Smooth muscle cell (in vitro differentiated cells): ENCODE results near the gene BEST2. TPM values are rescaled to one million over a fixed set of nuclear protein-coding genes. Genes with fewer than 3 reads are reported as not detected.
A peak's percentile ranks its signal among the peaks of the same experiment; 100 is the strongest.
"Not testable (repeated sequence)": the region's sequence is repeated elsewhere in the genome, so short reads cannot be mapped to it uniquely, and the experiment has no call there.

ENCODE experiments used
- DNase-seq: peaks from one replicate; lab custom pipeline; 2025; ENCODE audit not compliant: unreplicated experiment; lab: John Stamatoyannopoulos, UW
- H2AFZ ChIP-seq: fragments of 200-600 bp; sonication (generic); 2 replicates; pipeline ENCODE4 v1.6.0; 2016; ENCODE audit warnings: antibody characterized with exemption, low read depth, mild to moderate bottlenecking
- H3F3A ChIP-seq: fragments of 200-600 bp; sonication (generic); 2 replicates; pipeline ENCODE4 v1.6.0; 2017; ENCODE audit warnings: antibody characterized with exemption, low read depth
- H3K27ac ChIP-seq: fragments of 200-600 bp; sonication (generic); 2 replicates; pipeline ENCODE4 v1.5.1; 2016; ENCODE audit warnings: low read depth, mild to moderate bottlenecking
- H3K27me3 ChIP-seq: fragments of 200-600 bp; sonication (generic); 2 replicates; pipeline ENCODE4 v1.6.1; 2016; ENCODE audit warnings: low read depth, mild to moderate bottlenecking
- H3K36me3 ChIP-seq: fragments of 200-600 bp; sonication (generic); 2 replicates; pipeline ENCODE4 v1.5.1; 2016; ENCODE audit warnings: low read depth
- H3K4me1 ChIP-seq: fragments of 200-600 bp; sonication (generic); 2 replicates; pipeline ENCODE4 v1.5.1; 2016; ENCODE audit warnings: low read depth
- H3K4me2 ChIP-seq: fragments of 200-600 bp; sonication (generic); 2 replicates; pipeline ENCODE4 v1.6.0; 2016; ENCODE audit warnings: mild to moderate bottlenecking
- H3K4me3 ChIP-seq: fragments of 200-600 bp; sonication (generic); 2 replicates; pipeline ENCODE4 v1.5.1; 2016; ENCODE audit warnings: mild to moderate bottlenecking
- H3K79me2 ChIP-seq: fragments of 200-600 bp; sonication (generic); 2 replicates; pipeline ENCODE4 v1.6.0; 2016; ENCODE audit warnings: low read depth, mild to moderate bottlenecking
- H3K9ac ChIP-seq: fragments of 200-600 bp; sonication (generic); 2 replicates; pipeline ENCODE4 v1.6.0; 2016; ENCODE audit warnings: low read depth
- H3K9me3 ChIP-seq: fragments of 200-600 bp; sonication (generic); replicated peaks from 2 replicates; pipeline ENCODE4 v1.5.1; 2016; ENCODE audit warnings: low read depth
- H4K20me1 ChIP-seq: fragments of 200-600 bp; sonication (generic); 2 replicates; pipeline ENCODE4 v1.6.0; 2016; ENCODE audit warnings: low read depth
- WGBS: methylation state at CpG from one replicate; pipeline ENCODE4 v1.1.7; 2016; ENCODE audit warnings: low lambda C conversion rate; 5-methylcytosine and 5-hydroxymethylcytosine counted together
- polyA plus RNA-seq: library from polyadenylated mRNA; unstranded; fragments of >200 nt; fragmentation: Nextera tagmentation; extraction: Ambion mirVana; gene quantifications from 2 replicates; pipeline ENCODE4 v1.2.1, GENCODE V29; 2016
- total RNA-seq: library from RNA; depleted of rRNA; stranded (reverse); fragments of >200 nt; gene quantifications from 2 replicates; pipeline ENCODE4 v1.2.3, GENCODE V29; 2014
- TF ChIP-seq, protein P1 (sequence below): fragments of 200-600 bp; sonication (generic); IDR thresholded peaks from 2 replicates; pipeline ENCODE4 v1.5.1; 2017; ENCODE audit warnings: borderline replicate concordance, mild to moderate bottlenecking, antibody characterized with exemption; ENCODE audit not compliant: insufficient read depth, poor library complexity, severe bottlenecking

Gene BEST2
- total and polyA plus RNA-seq, 2 experiments from 2014 or later, result not detected

DNA sequence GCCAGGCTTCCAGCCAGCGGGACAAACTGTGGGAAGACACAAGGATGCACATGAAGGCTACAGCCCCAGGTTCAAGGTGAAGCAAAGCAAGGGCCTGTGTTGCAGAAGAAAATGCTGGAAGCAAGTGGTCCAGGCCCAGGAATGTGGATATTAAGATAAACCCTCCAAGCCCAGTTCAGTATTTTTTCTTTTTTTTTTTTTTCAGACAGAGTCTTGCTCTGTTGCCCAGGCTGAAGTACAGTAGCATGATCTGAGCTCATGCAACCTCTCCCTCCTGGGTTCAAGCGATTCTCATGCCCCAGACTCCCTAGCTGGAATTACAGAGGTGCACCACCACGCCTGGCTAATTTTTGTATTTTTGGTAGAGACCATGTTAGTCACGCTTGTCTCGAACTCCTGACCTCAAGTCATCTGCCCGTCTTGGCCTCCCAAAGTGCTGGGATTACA lies 45.6 kb downstream of the BEST2 start:
- DNase-seq, result no peak
- H3K9me3 ChIP-seq, result no peaks in the 10 kb centered on the region
- TF ChIP-seq, protein P1, sequence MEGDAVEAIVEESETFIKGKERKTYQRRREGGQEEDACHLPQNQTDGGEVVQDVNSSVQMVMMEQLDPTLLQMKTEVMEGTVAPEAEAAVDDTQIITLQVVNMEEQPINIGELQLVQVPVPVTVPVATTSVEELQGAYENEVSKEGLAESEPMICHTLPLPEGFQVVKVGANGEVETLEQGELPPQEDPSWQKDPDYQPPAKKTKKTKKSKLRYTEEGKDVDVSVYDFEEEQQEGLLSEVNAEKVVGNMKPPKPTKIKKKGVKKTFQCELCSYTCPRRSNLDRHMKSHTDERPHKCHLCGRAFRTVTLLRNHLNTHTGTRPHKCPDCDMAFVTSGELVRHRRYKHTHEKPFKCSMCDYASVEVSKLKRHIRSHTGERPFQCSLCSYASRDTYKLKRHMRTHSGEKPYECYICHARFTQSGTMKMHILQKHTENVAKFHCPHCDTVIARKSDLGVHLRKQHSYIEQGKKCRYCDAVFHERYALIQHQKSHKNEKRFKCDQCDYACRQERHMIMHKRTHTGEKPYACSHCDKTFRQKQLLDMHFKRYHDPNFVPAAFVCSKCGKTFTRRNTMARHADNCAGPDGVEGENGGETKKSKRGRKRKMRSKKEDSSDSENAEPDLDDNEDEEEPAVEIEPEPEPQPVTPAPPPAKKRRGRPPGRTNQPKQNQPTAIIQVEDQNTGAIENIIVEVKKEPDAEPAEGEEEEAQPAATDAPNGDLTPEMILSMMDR, result no peak
- no peaks in the 10 kb centered on the region for H3K36me3 ChIP-seq
- H3K4me2 ChIP-seq, result no peak overlapping the region
- no peak overlapping the region for H3K4me3 ChIP-seq
- H3F3A ChIP-seq, result peaks cover 19% of the 10 kb centered on the region
- H4K20me1 ChIP-seq, result peaks cover 22% of the 10 kb centered on the region
- no peaks in the 10 kb centered on the region for H3K27me3 ChIP-seq
- peaks cover 17% of the 10 kb centered on the region for H3K79me2 ChIP-seq
- H3K9ac ChIP-seq, result no peak overlapping the region
- WGBS, result 97% methylated on average over 6 of the region's 6 CpGs
- H3K27ac ChIP-seq, result no peak overlapping the region
- H2AFZ ChIP-seq, result no peak overlapping the region
- H3K4me1 ChIP-seq, result peaks cover 6% of the 10 kb centered on the region

DNA sequence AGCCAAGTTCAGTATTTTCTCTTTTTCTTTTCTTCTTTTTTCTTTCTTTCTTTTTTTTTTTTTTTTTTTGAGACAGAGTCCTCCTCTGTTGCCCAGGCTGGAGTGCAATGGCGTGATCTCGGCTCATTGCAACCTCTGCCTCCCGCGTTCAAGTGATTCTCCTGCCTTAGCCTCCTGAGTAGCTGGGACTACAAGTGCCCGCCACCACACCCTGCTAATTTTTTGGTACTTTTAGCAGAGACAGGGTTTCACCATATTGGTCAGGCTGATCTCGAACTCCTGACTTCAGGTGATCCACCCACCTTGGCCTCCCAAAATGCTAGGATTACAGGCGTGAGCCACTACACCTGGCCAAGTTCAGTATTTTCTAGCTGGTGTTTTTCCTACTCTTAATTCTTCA lies 46.0 kb downstream of the BEST2 start:
- DNase-seq, H3K4me3 ChIP-seq, H2AFZ ChIP-seq, H3K9me3 ChIP-seq, H3K27ac ChIP-seq, H3K9ac ChIP-seq, H3K4me2 ChIP-seq, H3K36me3 ChIP-seq, H3K27me3 ChIP-seq: not testable (repeated sequence)
- 98% methylated on average over 7 of the region's 7 CpGs for WGBS
- Histone ChIP-seq H3K4me1 (peaks cover 11% of the 10 kb centered on the region), H3K79me2 (peaks cover 13% of the 10 kb centered on the region), H4K20me1 (peaks cover 18% of the 10 kb centered on the region), H3F3A (peaks cover 14% of the 10 kb centered on the region)

DNA sequence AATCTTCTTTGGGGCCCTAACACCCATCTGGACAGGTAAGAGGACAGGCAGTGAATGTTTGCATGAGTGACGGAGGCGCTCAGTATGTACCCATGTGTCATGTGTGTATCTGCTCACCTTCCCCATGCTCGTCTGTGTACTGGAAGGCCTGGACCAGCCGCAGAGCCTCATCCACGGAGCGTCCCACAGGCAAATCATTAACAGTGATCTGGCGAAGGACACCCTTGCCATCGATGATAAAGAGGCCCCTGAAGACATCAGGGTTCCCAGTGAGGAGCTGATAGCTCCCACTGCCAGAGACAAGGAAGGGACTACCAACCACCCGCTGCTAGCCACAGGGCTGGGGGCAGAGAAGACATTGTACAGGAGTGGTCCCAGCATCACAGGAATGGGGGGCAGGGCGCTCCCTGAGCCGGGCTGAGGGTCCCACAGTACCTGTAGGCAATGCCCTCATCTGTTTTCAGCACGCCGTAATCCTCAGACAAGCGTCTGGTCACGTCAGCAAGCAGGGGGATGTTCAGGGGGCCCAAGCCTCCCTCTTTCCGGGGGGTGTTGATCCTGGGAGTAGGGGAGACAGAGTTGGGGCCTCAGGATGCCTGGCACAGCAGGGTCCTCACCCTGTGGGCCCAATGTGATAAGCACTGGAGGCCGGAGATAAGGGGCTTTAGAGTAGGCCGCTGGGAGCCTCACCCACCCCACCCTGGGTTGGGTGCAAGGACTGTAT lies 48.3 kb downstream of the BEST2 start:
- Histone ChIP-seq H3K9ac (no peak overlapping the region), H3K4me2 (peak overlapping the region; percentile 100)

DNA sequence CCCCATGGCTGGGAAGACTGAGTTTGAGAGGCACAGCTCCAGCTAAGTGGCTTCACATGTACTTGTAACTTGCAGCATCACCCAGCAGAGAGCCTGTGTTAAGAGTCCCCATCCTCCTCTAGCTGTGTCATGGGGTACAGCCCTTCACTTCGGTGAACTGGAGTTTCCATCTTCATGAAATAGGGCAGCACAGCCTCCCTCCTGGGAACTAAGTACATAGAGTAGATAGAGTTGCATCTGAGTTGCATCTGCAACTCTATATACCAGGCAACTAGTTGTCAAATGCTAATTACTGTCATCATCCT lies 48.8 kb downstream of the BEST2 start:
- Histone ChIP-seq H3K36me3 (no peaks in the 10 kb centered on the region), H3K27ac (no peak overlapping the region), H2AFZ (no peak overlapping the region), H4K20me1 (peaks cover 6% of the 10 kb centered on the region), H3K9me3 (no peaks in the 10 kb centered on the region), H3K27me3 (no peaks in the 10 kb centered on the region), H3K9ac (no peak overlapping the region), H3K4me3 (peak overlapping the region; percentile 88), H3K79me2 (peaks cover 5% of the 10 kb centered on the region), H3K4me2 (peak overlapping the region; percentile 100), H3K4me1 (peaks cover 11% of the 10 kb centered on the region), H3F3A (peaks cover 9% of the 10 kb centered on the region)
- no peak for DNase-seq
- 87% methylated on average over 1 of the region's 1 CpG for WGBS
- TF ChIP-seq, protein P1, result no peak

More for the DNA sequence above, 48.3 kb downstream of the BEST2 start:
- Histone ChIP-seq H3F3A (peaks cover 9% of the 10 kb centered on the region), H3K9me3 (no peaks in the 10 kb centered on the region), H4K20me1 (peaks cover 6% of the 10 kb centered on the region), H3K27ac (no peak overlapping the region), H3K36me3 (no peaks in the 10 kb centered on the region), H3K79me2 (peaks cover 5% of the 10 kb centered on the region), H2AFZ (no peak overlapping the region), H3K27me3 (no peaks in the 10 kb centered on the region), H3K4me3 (peak overlapping the region; percentile 88), H3K4me1 (peaks cover 11% of the 10 kb centered on the region)
- TF ChIP-seq, protein P1, result no peak
- DNase-seq, result no peak
- WGBS, result 98% methylated on average over 18 of the region's 18 CpGs
